RWPE2 (cell line): ENCODE results near the gene CROCC.

Experiments
- ATAC-seq: fragments of 200-7000 bp; cut with Tn5 transposase; 3 replicates; pipeline ENCODE4 v1.9.1; 2021; ENCODE audit warnings: low read depth
- DNase-seq: peaks from one replicate; pipeline ENCODE4 v3.0.0-alpha.2; 2020; ENCODE audit warnings: low spot score
- H3K27ac ChIP-seq: fragments of 450-650 bp; 2 replicates; pipeline ENCODE4 v1.5.1; 2017; ENCODE audit warnings: mild to moderate bottlenecking; ENCODE audit not compliant: poor library complexity, severe bottlenecking
- H3K27me3 ChIP-seq: fragments of 250-450 bp; sonication (Bioruptor Pico); 2 replicates; pipeline ENCODE4 v1.5.1; 2021; ENCODE audit warnings: mild to moderate bottlenecking, moderate library complexity; ENCODE audit not compliant: insufficient read depth, poor library complexity, severe bottlenecking
- H3K36me3 ChIP-seq: fragments of 250-450 bp; sonication (Bioruptor Pico); 2 replicates; pipeline ENCODE4 v1.5.1; 2020; ENCODE audit warnings: low read depth, mild to moderate bottlenecking, moderate library complexity
- H3K4me1 ChIP-seq: fragments of 250-450 bp; sonication (Bioruptor Pico); 2 replicates; pipeline ENCODE4 v1.5.1; 2021; ENCODE audit warnings: mild to moderate bottlenecking, moderate library complexity; ENCODE audit not compliant: insufficient read depth, poor library complexity, severe bottlenecking
- H3K4me3 ChIP-seq: fragments of 250-450 bp; sonication (Bioruptor Pico); 2 replicates; pipeline ENCODE4 v1.5.1; 2021; ENCODE audit warnings: mild to moderate bottlenecking, moderate library complexity; ENCODE audit not compliant: severe bottlenecking
- H3K9me3 ChIP-seq: fragments of 250-450 bp; sonication (Bioruptor Pico); 2 replicates; pipeline ENCODE4 v1.5.1; 2021; ENCODE audit warnings: mild to moderate bottlenecking, moderate library complexity; ENCODE audit not compliant: severe bottlenecking
- TF ChIP-seq, protein P1 (sequence below): fragments of 450-650 bp; IDR thresholded peaks from one replicate; pipeline ENCODE4 v1.5.1; 2017; ENCODE audit warnings: mild to moderate bottlenecking, moderate library complexity; ENCODE audit not compliant: poor library complexity, severe bottlenecking

CROCC gene

GRCh38 chr1:16969651-16970050, 47.9 kb downstream of the CROCC start:
- TF ChIP-seq, protein P1, sequence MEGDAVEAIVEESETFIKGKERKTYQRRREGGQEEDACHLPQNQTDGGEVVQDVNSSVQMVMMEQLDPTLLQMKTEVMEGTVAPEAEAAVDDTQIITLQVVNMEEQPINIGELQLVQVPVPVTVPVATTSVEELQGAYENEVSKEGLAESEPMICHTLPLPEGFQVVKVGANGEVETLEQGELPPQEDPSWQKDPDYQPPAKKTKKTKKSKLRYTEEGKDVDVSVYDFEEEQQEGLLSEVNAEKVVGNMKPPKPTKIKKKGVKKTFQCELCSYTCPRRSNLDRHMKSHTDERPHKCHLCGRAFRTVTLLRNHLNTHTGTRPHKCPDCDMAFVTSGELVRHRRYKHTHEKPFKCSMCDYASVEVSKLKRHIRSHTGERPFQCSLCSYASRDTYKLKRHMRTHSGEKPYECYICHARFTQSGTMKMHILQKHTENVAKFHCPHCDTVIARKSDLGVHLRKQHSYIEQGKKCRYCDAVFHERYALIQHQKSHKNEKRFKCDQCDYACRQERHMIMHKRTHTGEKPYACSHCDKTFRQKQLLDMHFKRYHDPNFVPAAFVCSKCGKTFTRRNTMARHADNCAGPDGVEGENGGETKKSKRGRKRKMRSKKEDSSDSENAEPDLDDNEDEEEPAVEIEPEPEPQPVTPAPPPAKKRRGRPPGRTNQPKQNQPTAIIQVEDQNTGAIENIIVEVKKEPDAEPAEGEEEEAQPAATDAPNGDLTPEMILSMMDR: no peak
- H3K27me3 ChIP-seq: no peaks in the 10 kb centered on the region
- DNase-seq (no peak), ATAC-seq (no peak)
- H3K36me3 ChIP-seq: no peaks in the 10 kb centered on the region
- H3K4me3 ChIP-seq: no peak overlapping the region
- no peaks in the 10 kb centered on the region for H3K9me3 ChIP-seq
- no peak overlapping the region for H3K27ac ChIP-seq
- no peaks in the 10 kb centered on the region for H3K4me1 ChIP-seq

DNA sequence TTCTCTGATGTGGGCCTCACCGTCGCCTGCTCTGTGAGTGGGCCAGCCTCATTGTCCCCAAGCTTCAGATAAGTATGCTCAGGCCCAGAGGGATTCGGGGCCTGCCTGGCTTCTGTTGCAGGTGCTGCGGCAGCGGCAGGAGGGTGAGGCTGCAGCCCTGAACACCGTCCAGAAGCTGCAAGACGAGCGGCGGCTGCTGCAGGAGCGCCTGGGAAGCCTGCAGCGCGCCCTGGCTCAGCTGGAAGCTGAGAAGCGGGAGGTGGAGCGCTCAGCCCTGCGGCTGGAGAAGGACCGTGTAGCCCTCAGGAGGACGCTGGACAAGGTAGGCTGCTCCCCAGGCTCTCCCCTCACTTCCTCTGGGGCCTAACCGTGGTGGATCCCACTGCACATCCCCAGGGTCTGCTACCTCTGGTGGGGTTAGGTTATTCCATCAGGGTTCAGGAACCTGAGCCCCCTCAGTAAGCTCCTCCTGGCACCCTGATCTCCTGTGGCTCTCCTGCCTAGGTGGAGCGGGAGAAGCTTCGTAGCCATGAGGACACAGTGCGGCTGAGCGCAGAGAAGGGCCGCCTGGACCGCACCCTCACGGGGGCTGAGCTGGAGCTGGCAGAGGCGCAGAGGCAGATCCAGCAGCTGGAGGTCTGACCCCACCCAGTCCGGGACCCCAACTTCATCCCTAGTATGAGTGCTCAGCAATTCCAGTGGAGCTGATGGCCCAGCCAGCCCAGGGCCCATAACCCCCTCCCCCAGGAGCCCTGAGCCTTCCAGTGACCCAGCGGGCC, 48.6 kb downstream of the CROCC start:
- no peak for ATAC-seq
- H3K36me3 ChIP-seq: no peaks in the 10 kb centered on the region
- no peaks in the 10 kb centered on the region for H3K9me3 ChIP-seq
- H3K27ac ChIP-seq: no peak overlapping the region
- H3K4me3 ChIP-seq: no peak overlapping the region
- no peaks in the 10 kb centered on the region for H3K27me3 ChIP-seq
- TF ChIP-seq, protein P1: no peak
- H3K4me1 ChIP-seq: no peaks in the 10 kb centered on the region
- no peak for DNase-seq

DNA sequence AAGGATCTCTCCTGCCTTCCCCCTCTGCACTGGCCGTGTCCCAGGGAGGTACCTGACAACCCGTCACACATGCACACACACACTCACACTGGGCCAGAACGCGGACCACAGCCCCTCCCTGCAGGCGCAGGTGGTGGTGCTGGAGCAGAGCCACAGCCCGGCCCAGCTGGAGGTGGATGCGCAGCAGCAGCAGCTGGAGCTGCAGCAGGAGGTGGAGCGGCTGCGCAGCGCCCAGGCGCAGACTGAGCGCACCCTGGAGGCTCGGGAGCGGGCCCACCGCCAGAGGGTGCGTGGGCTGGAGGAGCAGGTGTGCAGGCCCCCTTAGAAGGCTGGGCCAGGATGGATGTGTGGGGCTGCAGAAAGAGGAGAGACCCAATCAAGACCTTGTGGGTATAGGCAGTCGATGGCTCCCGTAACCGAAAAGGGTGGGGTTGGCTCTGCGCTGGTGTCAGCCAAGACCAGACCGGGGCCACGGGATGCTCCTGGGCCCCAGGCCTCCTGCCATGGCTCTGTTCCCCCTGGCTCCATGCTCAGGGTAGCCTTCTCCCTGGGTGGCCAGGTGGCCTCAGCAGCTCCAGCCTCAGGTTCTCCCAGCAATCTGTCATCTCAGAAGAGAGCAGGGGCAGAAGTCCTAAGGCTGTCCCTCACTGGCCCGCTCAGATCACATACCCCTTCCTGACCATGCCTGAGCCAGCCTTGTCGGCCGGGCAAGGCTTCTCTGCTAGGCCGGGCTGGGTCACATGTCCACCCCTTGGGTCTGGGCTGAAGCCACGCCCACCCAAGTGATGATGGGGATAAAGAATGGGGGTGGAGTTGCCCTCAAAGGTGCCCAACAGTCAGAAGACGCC, 49.8 kb downstream of the CROCC start:
- peak; percentile 17; the same call in 1 of the 3 replicates for ATAC-seq
- H3K36me3 ChIP-seq: no peaks in the 10 kb centered on the region
- DNase-seq: no peak
- H3K9me3 ChIP-seq: no peaks in the 10 kb centered on the region
- no peak overlapping the region for H3K27ac ChIP-seq
- H3K27me3 ChIP-seq: no peaks in the 10 kb centered on the region
- no peak overlapping the region for H3K4me3 ChIP-seq
- H3K4me1 ChIP-seq: no peaks in the 10 kb centered on the region
- TF ChIP-seq, protein P1: no peak

GRCh38 chr1:16972189-16972895, 50.6 kb downstream of the CROCC start:
- Histone ChIP-seq H3K9me3 (no peaks in the 10 kb centered on the region), H3K4me3 (no peak overlapping the region), H3K27me3 (no peaks in the 10 kb centered on the region), H3K4me1 (no peaks in the 10 kb centered on the region), H3K36me3 (no peaks in the 10 kb centered on the region), H3K27ac (no peak overlapping the region)
- TF ChIP-seq, protein P1: no peak
- ATAC-seq (0 out of 3 replicates have a peak, but pooled peaks have one; percentile 2), DNase-seq (no peak)
